ENCODE results near the gene CERS5.

The CERS5 gene

GRCh38 chr12:50167049-50167828 lies at the start of gene CERS5:
Gene CERS5, minus strand, starts transcription at chr12:50167369. Its CDS starts 72 bp downstream, at chr12:50167297.
- DNase-seq: peak; percentile 97

DNA sequence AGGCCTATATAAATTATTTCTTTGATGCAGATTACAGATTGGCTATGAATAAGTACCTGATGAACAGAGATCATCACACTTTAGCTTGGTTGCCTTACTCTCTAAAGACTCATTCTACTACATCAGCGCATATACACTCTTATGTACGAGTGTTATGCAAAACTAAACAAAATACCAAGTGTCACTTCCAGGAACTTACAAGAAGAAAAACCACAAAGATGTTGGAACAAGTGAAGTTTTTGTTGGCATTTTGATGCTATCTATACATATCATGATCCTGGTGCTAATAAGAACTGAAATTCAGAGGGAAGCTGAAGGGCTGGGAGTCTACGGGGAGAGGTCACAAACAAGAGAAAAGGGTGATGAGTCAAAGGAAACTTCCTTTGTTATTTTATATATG lies 47.9 kb upstream of the CERS5 start:
- DNase-seq: no peak

- DNase-seq: no peak
Observed at GRCh38 chr12:50214018-50214417, 46.8 kb upstream of the CERS5 start.

DNA sequence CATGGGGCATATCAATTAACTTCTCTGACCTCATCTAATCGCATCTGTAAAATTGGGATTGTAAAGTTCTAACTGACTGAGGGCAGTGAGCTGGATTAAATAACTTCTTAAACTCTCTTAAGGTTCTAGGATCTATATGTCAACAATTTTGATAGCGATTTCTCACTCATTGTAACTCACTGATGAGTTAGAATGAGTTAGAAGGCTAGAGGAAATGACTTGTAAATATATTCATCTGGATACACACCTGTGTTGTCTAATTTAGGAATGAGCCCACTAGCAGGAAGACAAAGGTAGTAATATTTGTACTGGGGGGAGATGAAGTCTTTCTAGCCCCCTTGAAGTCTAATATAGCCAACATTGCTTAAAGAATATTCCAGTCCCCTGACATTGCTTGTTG lies 46.3 kb upstream of the CERS5 start:
- DNase-seq: no peak

- no peak for DNase-seq
Observed at GRCh38 chr12:50212071-50212467, 44.9 kb upstream of the CERS5 start.

- DNase-seq: peak; percentile 20
Observed at GRCh38 chr12:50211392-50212070, 44.4 kb upstream of the CERS5 start.

- no peak for DNase-seq
Observed at GRCh38 chr12:50207424-50207823, 40.3 kb upstream of the CERS5 start.

DNA sequence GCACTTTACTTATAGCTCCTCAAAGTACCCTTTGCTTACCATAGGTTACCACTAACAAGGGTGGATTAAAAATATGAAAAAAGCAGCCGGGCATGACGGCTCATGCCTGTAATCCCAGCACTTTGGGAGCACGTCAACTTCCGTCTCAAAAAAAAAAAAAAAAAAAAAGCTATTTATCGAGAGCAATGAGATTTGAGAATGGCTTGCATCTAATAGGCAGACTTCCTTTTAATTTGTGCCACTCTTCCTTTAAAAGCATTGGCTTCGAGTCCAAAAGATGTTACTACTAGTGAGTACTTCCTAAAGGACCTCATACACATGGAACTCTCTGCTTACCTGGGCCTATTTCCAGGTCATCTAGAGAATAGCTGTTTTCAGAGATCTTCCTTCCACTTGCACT lies 38.5 kb upstream of the CERS5 start:
- no peak for DNase-seq

- peak; percentile 47 for DNase-seq
Observed at GRCh38 chr12:50203691-50204090, 36.5 kb upstream of the CERS5 start.

GRCh38 chr12:50201987-50202521 lies 34.9 kb upstream of the CERS5 start:
- peak; percentile 91 for DNase-seq

DNA sequence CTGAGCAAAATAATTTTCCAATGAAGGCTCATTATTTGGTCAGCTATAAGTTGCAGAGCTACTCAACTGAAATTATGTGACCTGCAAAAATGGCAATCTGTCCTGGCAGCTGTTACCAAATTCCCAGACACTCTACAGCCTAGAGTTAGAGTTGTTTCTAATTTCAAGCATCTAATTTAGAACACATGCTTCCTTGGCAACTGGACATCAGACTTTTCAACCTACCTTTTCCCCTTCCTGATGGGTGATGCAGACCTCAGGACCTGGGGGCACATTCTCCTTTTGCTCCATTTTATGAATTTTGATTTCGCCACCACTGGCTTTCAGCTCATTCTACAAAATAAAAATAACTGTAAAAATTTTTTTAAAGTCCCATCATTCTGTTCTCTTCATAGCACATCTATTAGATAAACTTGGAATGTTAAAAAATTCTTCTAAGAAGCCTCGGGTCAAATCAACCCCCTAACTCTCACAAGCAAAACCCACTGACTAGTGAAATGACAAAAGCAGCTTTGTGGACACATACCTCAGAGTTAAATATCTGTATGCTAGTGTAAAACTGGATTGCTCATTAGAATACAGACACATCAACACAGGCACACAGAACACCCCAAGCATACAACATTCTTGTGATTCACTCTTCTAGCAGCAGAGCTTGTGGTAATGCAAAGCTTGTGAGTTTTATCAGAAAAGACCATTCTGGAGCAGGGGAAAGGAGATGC lies 33.5 kb upstream of the CERS5 start:
- peak; percentile 54 for DNase-seq

GRCh38 chr12:50198829-50199228 lies 31.7 kb upstream of the CERS5 start:
- no peak for DNase-seq

- no peak for DNase-seq
Observed at GRCh38 chr12:50197297-50197727, 30.1 kb upstream of the CERS5 start.

- DNase-seq: no peak
Observed at GRCh38 chr12:50196537-50196936, 29.4 kb upstream of the CERS5 start.

- DNase-seq: no peak
Observed at GRCh38 chr12:50195832-50196231, 28.7 kb upstream of the CERS5 start.

- DNase-seq: no peak
Observed at GRCh38 chr12:50192908-50193307, 25.7 kb upstream of the CERS5 start.

DNA sequence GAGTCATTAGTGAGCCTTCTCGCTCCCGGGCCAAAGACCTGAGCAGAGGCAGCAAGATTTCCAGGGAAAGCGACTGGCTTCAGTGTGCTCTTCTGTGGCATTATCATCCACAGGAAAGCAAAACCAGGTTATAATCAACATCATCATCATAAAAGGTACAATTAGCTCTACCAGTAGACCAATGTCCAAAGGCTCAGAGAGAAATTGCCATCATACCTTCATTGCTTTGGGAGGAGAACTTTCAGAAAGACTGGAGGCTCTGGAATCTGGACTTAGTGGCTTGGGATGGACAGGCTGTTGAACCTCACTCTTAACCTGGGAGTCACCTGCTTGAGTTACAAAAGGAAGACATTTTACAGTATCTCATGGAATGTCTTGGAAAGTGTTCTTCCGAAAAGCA lies 25.1 kb upstream of the CERS5 start:
- no peak for DNase-seq

DNA sequence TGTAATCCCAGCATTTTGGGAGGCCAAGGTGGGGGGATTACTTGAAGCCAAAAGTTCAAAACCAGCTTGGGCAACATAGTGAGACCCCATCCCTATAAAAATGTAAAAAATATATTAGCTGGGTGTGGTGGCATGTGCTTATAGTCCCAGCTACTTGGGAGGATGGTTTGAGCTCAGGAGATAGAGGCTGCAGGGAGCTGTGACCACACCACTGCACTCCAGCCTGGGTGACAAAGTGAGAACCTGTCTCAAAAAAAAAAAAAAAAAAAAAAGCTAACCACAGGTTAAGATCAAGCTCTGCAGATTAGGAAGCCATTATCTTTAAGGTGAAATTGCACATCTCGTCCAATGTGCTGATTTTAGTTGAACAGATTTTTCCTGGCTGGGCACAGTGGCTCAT lies 23.7 kb upstream of the CERS5 start:
- no peak for DNase-seq

- no peak for DNase-seq
Observed at GRCh38 chr12:50188875-50189575, 21.9 kb upstream of the CERS5 start.

DNA sequence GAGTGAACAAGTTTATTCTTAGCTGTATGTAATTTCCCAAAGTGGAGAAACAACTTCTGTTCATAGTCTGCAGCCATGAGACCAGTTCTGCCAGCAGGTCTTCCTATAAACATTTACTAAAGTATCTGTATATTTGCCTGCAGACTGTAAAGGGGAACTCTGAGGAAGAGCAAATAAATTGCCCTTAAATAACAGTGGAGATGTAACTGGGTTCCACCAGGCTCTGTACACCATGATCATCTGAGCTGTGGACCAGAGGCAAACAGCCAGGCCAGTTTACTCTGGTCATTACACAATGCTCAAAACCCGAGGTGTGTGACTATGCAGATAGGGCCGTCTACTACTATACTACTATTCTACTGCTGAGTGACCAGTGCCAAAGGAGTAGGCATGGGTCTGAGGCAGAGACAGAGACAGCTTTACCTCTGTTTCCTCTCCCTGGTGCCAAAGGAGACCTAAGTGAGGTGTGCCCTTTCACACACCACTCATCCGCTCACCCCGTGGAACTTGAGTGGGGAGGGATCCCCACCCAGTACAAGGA lies 21.1 kb upstream of the CERS5 start:
- no peak for DNase-seq

DNA sequence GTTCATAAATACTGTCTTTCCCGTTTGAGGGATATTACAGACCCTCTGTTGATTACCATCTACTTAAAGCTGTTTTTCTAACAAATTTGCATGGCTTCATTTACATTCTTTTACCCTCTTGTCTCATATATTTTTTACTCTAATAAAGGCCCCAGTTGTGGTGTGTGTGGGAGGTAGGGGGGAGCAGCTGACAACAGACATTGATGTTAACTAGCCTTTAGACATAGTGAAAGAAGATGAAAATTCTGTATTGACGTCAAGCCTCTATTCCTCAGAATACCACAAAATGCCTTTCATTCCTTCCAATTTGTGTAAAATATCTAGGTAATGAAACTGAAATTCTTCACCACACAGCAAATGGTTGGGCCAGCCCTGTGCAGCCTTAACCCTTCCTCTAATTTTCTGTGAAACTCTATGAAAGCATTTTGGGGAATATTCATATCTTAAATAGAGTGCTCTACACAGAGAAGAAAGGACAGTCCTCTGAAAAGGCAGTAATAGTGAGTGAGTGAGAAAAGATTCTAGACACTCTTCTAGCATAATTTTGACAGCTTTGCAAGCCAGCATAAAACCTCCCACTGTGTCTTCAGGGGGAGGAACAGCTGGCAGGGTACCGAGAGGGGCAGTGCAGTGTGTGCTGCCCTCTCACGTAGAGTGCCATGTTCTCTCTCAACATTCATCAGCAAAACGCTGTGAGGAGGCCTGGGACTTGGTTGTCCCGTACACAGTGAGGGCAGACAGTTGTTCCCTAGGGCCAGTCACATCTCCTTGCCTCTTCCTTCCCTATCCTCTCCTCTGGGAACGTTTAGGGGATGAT lies 20.1 kb upstream of the CERS5 start:
- peak; percentile 51 for DNase-seq

DNA sequence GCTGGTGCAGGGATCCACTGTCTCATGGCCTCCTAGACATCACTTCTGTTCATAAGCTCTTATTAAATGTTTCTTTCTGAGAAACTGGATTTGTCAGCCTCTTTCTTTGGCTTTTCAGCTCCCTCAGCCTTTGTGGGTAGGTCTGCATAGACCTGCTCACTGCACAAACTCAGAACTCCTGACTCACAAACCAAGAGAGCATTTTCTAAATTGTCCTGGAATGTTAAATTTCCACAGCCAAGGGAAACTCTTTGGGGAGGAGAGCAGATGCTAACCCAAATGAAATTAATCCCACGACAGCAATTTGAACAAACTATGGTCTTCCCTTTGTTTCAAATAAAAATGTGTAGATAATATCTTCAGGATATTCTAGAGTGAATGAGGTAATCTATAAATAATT lies 19.5 kb upstream of the CERS5 start:
- no peak for DNase-seq

Measured in kidney glomerular epithelial cell (primary cell).